ENCODE results near the gene CGB1.

DNA sequence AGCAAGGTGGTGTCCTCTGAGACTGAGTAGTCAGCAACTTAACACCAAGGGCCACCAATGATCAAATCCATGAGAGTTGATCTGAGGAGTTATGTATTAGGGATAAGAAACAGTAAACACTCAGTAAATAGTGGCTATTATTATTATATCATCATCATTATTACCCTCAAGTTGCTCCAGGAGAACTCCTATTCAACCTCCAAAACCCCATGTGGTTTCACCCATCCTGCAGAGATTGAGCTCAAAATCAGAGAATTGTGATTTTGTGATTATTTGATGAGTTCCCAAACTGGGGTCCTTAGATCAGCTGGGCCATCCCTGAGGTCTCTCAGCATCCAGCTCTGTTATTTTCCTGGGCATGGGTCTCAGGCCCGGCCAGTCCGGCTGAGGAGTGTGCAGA, 24.3 kb upstream of the CGB1 start:
- TF ChIP-seq CHD2 (IDR thresholded peaks at IDR 0.05; ENCODE audit: low read length, partially characterized antibody) (no peak), POLR2A (IDR thresholded peaks at IDR 0.05; ENCODE audit: low read length) (no peak), RAD21 (conservative IDR thresholded peaks at IDR 0.05 in 1 of 2, IDR thresholded peaks at IDR 0.05 in 1 of 2) (no peak), HOXB5 (CRISPR knock-in tag; IDR thresholded peaks at IDR 0.05) (no peak), EP300 (IDR thresholded peaks at IDR 0.05) (no peak), PHF8 (IDR thresholded peaks at IDR 0.05; ENCODE audit: borderline replicate concordance, low read depth) (no peak), NFE2L2 (conservative IDR thresholded peaks at IDR 0.05; ENCODE audit: low read length) (no peak), POLR2AphosphoS2 (conservative IDR thresholded peaks at IDR 0.05; ENCODE audit: low read length) (no peak), ESRRA (IDR thresholded peaks at IDR 0.05; ENCODE audit: borderline replicate concordance, low read length) (no peak), KDM1A (IDR thresholded peaks at IDR 0.05; ENCODE audit: low read depth) (no peak), RFX5 (IDR thresholded peaks at IDR 0.05) (no peak)
- TF ChIP-seq, protein P1, sequence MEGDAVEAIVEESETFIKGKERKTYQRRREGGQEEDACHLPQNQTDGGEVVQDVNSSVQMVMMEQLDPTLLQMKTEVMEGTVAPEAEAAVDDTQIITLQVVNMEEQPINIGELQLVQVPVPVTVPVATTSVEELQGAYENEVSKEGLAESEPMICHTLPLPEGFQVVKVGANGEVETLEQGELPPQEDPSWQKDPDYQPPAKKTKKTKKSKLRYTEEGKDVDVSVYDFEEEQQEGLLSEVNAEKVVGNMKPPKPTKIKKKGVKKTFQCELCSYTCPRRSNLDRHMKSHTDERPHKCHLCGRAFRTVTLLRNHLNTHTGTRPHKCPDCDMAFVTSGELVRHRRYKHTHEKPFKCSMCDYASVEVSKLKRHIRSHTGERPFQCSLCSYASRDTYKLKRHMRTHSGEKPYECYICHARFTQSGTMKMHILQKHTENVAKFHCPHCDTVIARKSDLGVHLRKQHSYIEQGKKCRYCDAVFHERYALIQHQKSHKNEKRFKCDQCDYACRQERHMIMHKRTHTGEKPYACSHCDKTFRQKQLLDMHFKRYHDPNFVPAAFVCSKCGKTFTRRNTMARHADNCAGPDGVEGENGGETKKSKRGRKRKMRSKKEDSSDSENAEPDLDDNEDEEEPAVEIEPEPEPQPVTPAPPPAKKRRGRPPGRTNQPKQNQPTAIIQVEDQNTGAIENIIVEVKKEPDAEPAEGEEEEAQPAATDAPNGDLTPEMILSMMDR (IDR thresholded peaks at IDR 0.05) = no peak
- TF ChIP-seq, protein P2, sequence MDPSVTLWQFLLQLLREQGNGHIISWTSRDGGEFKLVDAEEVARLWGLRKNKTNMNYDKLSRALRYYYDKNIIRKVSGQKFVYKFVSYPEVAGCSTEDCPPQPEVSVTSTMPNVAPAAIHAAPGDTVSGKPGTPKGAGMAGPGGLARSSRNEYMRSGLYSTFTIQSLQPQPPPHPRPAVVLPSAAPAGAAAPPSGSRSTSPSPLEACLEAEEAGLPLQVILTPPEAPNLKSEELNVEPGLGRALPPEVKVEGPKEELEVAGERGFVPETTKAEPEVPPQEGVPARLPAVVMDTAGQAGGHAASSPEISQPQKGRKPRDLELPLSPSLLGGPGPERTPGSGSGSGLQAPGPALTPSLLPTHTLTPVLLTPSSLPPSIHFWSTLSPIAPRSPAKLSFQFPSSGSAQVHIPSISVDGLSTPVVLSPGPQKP (IDR thresholded peaks at IDR 0.05; ENCODE audit: low read depth, low read length) = no peak
- TF ChIP-seq, protein P3, sequence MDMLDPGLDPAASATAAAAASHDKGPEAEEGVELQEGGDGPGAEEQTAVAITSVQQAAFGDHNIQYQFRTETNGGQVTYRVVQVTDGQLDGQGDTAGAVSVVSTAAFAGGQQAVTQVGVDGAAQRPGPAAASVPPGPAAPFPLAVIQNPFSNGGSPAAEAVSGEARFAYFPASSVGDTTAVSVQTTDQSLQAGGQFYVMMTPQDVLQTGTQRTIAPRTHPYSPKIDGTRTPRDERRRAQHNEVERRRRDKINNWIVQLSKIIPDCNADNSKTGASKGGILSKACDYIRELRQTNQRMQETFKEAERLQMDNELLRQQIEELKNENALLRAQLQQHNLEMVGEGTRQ (IDR thresholded peaks at IDR 0.05) = no peak
